Stimulated activated CD8-positive, alpha-beta memory T cell treated with anti-CD3 and anti-CD28 coated beads, Interleukin-15, amount 100 ng/mL, for 48 hours (primary cell): ENCODE results near the gene PSMC6.
"Not testable (repeated sequence)": the region's sequence is repeated elsewhere in the genome, so short reads cannot be mapped to it uniquely, and the experiment has no call there.

ENCODE experiments used
- DNase-seq, 2 donors: peaks; one replicate each; pipeline ENCODE4 v3.0.0-alpha.2; 2020; ENCODE audit warnings: low read depth in 2 of 2

Gene PSMC6

GRCh38 chr14:52723514-52724359 is 16.7 kb downstream of the PSMC6 start:
- DNase-seq, result no peak

- DNase-seq, result no peak
Measured at GRCh38 chr14:52724360-52724644, 17.3 kb downstream of the PSMC6 start.

- DNase-seq, result not testable (repeated sequence)
Measured at GRCh38 chr14:52727509-52727908, 20.5 kb downstream of the PSMC6 start.

- DNase-seq, result not testable (repeated sequence)
Measured at GRCh38 chr14:52729035-52729434, 22.0 kb downstream of the PSMC6 start.

- no peak for DNase-seq
Measured at GRCh38 chr14:52729585-52729924, 22.6 kb downstream of the PSMC6 start.

- peak; percentile 99 to 100 for DNase-seq
Measured at GRCh38 chr14:52729925-52730708, 23.1 kb downstream of the PSMC6 start, which contains the start of gene STYX. STYX (plus strand) TSS chr14:52730166; CDS start chr14:52730475, 309 bp downstream.

GRCh38 chr14:52730709-52731111 is 23.7 kb downstream of the PSMC6 start:
- DNase-seq, result no peak

- no peak for DNase-seq
Measured at GRCh38 chr14:52733824-52734223, 26.8 kb downstream of the PSMC6 start.

GRCh38 chr14:52735921-52736489 is 29.0 kb downstream of the PSMC6 start:
- DNase-seq, result no peak

- DNase-seq, result no peak
Measured at GRCh38 chr14:52738409-52738808, 31.4 kb downstream of the PSMC6 start.

GRCh38 chr14:52740751-52741150 is 33.8 kb downstream of the PSMC6 start:
- DNase-seq, result no peak

GRCh38 chr14:52741865-52742264 is 34.9 kb downstream of the PSMC6 start:
- no peak for DNase-seq

GRCh38 chr14:52748647-52749292 is 41.8 kb downstream of the PSMC6 start:
- no peak for DNase-seq

- DNase-seq, result no peak
Measured at GRCh38 chr14:52755607-52756316, 48.8 kb downstream of the PSMC6 start.

GRCh38 chr14:52759145-52759544 is 52.1 kb downstream of the PSMC6 start:
- DNase-seq, result no peak

- DNase-seq, result not testable (repeated sequence)
Measured at GRCh38 chr14:52762923-52763322, 55.9 kb downstream of the PSMC6 start.

- DNase-seq, result no peak
Measured at GRCh38 chr14:52767058-52767833, 60.2 kb downstream of the PSMC6 start.

GRCh38 chr14:52769887-52770286 is 62.9 kb downstream of the PSMC6 start:
- DNase-seq, result no peak

- DNase-seq, result no peak
Measured at GRCh38 chr14:52776816-52777215, 69.8 kb downstream of the PSMC6 start.
